NCI-H748 treated with DMSO at 0.1 percent for 48 hours (cell line): Measurements from ENCODE around the gene TIMM10B.

ENCODE experiments used
- DNase-seq: peaks from one replicate; lab custom pipeline; 2025; lab: John Stamatoyannopoulos, UW

Gene TIMM10B

DNA sequence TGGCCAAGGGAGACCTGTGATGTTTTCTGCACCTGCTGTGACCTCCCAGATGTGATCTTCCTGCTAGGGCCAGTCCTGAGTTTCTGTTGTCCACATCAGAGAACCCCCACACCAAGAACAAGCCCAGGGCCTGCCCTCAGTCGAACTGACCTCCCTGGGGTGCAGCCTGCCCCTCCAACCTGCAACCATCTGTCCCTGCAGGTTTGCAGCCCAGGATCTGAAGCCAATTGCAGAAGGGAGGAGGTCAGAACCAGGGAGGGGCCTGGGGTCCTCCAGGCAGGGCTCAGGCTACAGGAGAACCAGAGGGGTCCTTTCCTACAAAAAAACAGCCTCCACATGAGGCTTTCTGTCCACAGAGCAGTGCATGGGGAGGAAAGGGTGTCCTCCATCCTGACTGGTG is 8.4 kb upstream of the TIMM10B start:
- no peak for DNase-seq

DNA sequence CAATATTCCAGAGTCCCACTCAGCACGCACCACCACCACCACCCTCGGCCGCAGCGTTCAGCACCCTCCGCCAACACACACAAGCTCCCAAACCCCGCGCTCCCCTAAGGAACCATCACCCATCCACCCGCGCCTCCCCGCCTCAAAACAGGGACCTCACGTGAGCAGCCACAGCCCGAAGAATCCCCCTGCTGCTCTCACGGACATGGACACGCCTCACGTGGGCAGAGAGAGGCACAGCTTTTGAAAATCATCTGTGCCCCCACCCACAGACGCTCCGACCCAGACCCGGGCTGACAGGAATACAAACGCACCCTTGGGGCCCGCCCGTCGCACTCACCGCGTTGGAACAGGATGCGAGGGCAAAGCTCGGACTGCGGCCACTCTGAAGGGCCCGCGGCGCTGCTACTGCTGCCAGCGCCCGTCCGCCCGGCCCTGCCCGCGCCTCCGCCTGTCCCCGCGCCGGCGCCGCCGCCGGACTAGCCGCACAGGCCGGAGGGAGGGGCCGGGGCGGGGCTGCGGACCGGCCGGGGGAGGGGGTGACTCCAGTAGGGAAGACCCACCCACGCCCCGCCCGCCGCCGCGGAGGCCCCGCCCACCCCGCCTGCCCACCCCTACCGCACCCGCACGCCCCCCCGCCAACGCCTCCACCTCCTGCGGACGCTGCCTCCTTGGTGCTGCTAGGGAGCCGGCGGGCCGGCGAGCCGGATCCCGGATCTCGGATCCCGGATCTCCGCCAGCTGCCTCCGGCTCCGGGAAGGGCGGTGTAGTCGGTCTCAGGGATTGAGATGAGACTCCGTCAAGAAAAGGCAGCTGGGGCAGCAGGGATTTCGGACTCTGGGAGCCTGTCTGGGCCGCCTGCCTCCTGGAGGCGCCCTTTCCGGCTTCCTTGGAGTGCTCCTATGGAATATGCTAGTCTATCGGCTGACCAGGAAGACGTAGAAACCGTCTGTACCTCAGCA is 7.6 kb upstream of the TIMM10B start, which contains the start of gene TRIM3:
Gene TRIM3, minus strand, starts transcription at position 491 of the 962 bp plus-strand sequence. CDS start 8,246 bp downstream, outside the sequence.
- peak; percentile 63 for DNase-seq

- no peak for DNase-seq
These were observed 6.9 kb upstream of the TIMM10B start for GRCh38 chr11:6474413-6474792.

GRCh38 chr11:6474806-6475500 is 6.3 kb upstream of the TIMM10B start:
- no peak for DNase-seq

GRCh38 chr11:6475936-6476335 is 5.4 kb upstream of the TIMM10B start:
- DNase-seq: peak; percentile 31

DNA sequence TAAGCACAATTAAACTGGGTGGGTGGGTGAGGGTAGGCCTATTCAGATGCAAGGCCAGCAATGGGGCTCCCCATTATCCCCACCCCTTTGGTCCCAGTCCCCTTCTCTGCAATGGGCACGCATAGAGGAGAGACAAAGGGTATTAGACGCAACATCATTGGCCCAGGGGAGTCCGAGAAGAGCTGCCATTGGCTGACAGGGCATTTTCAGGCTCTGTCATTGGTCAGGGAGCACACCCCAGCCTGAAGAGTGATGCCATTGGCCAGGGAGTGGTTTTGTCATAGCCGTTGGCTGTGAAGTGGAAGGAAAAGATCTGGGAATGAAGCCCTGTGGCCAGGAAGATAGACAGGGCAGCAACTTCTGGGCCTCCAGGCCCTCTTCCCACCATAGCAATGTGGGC is 4.7 kb upstream of the TIMM10B start:
- DNase-seq: no peak

DNA sequence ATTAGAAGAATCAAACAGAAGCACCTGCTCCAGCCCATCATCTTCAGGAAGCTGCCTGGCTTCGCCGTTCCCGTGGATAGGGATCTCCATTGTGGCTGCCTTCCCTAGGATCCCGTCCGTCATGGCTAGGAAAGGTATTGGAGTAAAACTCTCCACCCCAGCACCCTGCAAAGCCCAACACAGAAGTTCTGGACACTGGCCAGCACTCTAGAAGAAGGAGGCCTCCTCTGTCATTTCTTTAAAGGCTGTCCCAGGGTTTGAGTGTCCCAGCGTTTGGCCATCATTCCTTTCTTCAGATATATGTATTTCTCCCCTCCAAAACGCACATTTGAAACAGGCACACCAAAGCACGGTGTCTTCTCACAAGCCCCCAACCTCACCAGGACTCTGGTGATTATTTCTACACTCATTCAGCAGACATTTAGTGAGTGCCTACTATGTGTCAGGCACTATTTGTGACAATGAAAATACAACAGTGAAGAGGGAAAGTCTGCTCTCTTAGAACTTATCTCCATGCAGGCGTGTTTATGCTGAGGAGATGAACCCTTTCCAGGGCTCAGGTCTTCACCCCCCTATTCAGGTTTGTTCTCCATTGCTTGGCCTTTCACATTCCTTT is 894 bp upstream of the TIMM10B start:
- DNase-seq: no peak

- no peak for DNase-seq
These were observed 599 bp downstream of the TIMM10B start for GRCh38 chr11:6481924-6482275.

GRCh38 chr11:6482441-6482840 is 1.1 kb downstream of the TIMM10B start:
- DNase-seq: no peak

DNA sequence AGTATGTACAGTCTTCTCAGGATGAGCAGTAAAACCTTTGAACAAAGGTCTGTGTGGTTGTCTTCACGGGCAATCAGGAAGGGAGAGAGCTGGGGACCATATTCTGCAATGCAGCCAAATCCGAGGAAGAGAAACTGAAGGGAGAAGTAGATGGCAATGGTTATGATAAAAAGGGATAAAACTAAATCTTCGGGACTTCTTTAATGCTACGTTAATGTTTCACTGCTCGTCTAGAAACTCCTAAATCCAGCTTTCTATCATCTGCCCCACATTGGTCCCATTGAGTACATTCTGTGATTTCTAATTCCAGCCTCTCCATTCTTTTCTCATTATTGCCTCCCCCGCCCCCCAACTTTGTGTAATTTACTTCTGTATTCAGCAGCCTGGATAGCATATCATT is 1.7 kb downstream of the TIMM10B start:
- DNase-seq: no peak

DNA sequence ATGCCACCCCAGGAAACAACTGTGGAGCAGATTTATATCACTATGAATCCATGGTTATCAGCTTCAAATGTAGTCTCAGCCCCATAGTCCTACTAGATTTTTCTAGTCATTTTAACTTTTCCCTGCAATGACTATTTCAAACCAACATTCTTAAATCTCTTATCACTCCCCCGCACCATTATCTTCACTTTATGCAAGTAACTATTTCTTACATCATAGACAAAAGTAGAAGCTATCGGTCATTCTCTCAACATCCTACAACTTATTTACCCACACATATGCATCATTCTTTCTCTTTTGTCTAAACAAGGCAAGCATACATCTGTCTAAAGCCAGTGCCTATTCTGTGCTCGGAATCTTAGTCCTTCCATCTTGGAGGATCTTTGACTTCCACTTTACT is 4.4 kb downstream of the TIMM10B start:
- no peak for DNase-seq

- no peak for DNase-seq
These were observed 5.0 kb downstream of the TIMM10B start for GRCh38 chr11:6486256-6486655.

DNA sequence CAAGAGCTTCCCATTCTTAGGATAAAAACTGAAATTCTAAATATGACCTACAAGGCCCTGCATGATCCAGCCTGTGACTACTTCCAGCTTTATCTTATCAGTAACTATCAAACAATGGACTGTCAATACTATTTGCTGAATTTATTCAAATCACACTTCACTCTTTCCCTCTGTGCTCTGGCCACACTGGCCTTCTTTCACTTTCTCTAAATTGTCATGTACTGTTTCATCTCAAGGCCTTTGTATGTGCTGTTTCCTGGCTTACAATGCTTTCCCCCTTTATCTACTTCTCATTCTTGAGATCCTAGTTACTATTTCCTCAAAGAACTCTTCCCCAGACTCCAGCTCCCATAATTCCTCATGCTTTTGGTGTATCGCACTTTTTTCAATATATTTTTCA is 5.6 kb downstream of the TIMM10B start:
- no peak for DNase-seq

GRCh38 chr11:6488342-6488741 is 7.0 kb downstream of the TIMM10B start:
- DNase-seq: no peak

DNA sequence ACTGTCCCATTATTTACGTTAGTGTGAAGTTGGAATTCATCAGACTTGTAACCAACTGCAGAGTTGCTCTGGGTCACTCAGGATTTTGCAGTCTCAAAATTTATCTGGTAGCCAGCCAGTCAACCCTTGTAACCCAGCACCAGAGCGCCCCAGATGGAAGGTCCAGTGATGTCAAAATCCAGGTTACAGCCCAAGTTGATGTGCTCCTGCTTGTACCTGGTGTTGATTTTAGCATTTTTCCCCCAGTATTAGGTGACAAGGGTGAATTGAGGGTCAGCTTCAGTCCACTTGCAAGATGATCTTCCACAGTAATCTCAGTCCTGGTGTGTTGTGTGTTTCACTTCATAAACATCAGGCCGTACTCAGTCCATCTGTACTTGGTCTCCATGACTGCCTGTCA is 7.5 kb downstream of the TIMM10B start:
- no peak for DNase-seq

DNA sequence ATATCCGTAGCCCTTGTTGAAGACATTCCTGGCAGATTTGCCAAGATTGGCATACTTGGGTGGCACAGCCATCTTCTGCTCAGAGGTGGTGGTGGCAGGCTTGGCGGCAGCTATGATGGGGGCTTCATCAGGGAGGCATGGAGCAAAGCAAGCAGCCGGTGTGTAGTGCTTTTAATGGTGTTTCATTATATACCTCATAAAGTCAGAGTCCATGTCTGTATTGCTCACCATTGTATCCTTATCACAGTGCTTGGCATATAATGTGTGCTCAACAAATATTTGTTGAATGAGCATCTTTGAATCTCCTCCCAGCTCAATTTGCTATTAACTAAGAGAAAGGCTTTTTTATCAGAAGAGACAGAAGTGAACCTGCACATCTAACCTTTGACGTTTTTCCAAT is 8.0 kb downstream of the TIMM10B start:
- DNase-seq: no peak

DNA sequence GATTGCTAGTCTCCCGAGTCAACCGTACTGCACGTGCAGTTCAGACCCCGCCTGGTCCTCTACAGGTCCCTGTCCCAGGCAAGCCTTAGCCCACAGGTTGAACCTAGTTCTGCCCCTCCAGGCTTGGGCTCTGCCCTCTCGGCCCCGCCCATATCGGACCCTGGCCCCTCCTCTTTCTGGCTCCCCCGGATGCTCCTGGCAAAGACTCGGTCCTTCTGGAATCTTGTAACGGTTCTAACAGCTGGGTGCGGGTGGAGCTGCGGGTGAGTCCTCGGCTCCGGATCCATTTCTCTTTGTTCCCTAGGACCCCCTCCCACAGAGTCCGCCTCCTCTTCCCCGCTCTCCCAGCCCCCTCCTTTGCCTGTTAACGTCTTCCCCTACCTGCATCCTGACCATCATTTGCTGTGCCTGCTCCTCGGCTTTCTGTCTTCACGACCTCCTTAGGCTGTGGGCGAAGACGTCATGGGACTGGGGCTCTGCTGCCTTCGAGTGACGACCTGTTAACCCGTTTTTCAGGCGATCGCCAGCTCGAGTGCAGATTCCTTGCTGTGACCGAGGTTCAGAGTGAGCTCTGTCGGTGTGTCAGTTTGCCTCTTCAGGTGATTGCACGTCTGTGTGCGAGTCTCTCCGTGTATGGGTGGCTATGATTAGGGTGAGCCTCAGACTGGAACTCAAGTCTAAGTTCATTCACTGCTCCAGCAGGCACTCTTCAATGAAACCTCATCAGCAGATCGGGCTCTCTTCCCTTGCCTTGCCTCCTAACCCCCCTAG is 16.0 kb downstream of the TIMM10B start, which contains the start of gene DNHD1:
Gene DNHD1, plus strand, starts transcription at position 212 of the 771 bp plus-strand sequence. CDS start 936 bp downstream, outside the sequence.
- no peak for DNase-seq

DNA sequence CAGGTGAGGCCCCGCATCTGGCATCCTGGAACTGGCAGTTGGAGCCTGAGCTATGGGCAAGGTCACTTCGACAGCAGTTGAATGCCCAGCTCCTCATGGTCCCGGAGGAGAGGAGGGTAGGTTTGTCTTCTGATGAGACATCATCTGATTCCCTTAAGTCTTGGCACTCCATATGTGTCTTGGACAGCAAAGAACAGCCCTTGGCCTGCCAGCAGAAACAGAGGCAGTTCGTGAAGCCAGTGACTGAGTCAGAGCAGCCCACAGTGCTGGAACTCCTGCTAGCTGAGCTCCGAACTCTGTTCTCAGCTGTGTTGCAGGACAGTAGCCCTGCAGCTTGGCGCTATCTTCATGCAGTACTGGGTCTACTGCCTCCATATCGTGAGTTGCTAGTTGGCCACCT is 16.8 kb downstream of the TIMM10B start:
- DNase-seq: no peak

GRCh38 chr11:6498544-6498943 is 17.2 kb downstream of the TIMM10B start:
- DNase-seq: no peak

- no peak for DNase-seq
These were observed 21.1 kb downstream of the TIMM10B start for GRCh38 chr11:6502382-6502781.

DNA sequence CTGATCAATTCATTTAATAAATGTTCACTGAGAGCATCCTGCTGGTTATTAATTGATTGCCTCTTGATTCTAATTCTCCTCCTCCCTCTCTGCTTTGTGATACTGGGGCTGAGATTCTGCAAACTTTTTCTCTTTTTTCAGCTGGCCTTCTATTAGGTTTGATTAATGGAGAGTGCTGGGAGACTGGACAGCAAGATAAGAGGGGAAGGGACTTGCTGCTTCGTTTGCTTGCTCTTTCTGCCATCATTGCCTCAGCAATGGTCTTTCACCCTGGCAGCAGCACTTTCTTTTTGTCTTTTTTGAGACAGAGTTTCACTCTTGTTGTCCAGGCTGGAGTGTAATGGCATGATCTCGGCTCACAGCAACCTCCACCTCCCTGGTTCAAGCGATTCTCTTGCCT is 22.9 kb downstream of the TIMM10B start:
- no peak for DNase-seq
